CD8-positive, alpha-beta memory T cell (primary cell): Measurements from ENCODE around the gene CAPN15. TPM values are rescaled to one million over a fixed set of nuclear protein-coding genes. Genes with fewer than 3 reads are reported as not detected.

Experiments
- CTCF ChIA-PET: fragments of 350-600 bp; sonication (Branson Sonifier 250); formaldehyde crosslinking; loops from one replicate; lab custom pipeline; 2021; ENCODE audit warnings: antibody characterized with exemption; lab: Charles Lee
- POLR2A ChIA-PET: fragments of 350-600 bp; sonication (Branson Sonifier 250); formaldehyde crosslinking; loops from one replicate; lab custom pipeline; 2021; ENCODE audit warnings: antibody characterized with exemption; lab: Charles Lee
- DNase-seq, 5 donors: peaks; one replicate each; pipeline versions ENCODE4 v3.0.0 to v3.0.0-alpha.2; 2020 to 2022; ENCODE audit warnings: mixed read lengths in 1 of 5
- H3K27ac ChIP-seq: one replicate; pipeline ENCODE4 v1.7.0; 2013; ENCODE audit warnings: low read depth, mild to moderate bottlenecking, low read length, moderate library complexity
- H3K27me3 ChIP-seq: 2 replicates; pipeline ENCODE4 v1.7.0; 2013; ENCODE audit warnings: low read length, mild to moderate bottlenecking; ENCODE audit not compliant: insufficient read depth, poor library complexity, severe bottlenecking
- H3K36me3 ChIP-seq: 2 replicates; pipeline ENCODE4 v1.7.0; 2013; ENCODE audit warnings: mild to moderate bottlenecking, low read length, moderate library complexity; ENCODE audit not compliant: insufficient read depth
- H3K4me1 ChIP-seq: 2 replicates; pipeline ENCODE4 v1.7.0; 2013; ENCODE audit warnings: mild to moderate bottlenecking, low read length, moderate library complexity; ENCODE audit not compliant: insufficient read depth
- H3K4me3 ChIP-seq: 2 replicates; pipeline ENCODE4 v1.7.0; 2013; ENCODE audit warnings: mild to moderate bottlenecking, low read length
- H3K9me3 ChIP-seq: 2 replicates; pipeline ENCODE4 v1.7.0; 2013; ENCODE audit warnings: mild to moderate bottlenecking, low read length
- H3K27ac Mint-ChIP-seq, 8 donors: one replicate each; pipeline ENCODE4 v1.8.0; 2020 to 2021; ENCODE audit warnings: mixed read lengths in 8 of 8, mild to moderate bottlenecking in 6 of 8, inconsistent platforms in 3 of 8, moderate library complexity in 3 of 8
- H3K27me3 Mint-ChIP-seq, 2 donors: one replicate each; pipeline ENCODE4 v1.8.0; 2020 to 2021; ENCODE audit warnings: mixed read lengths in 2 of 2, mild to moderate bottlenecking in 1 of 2, moderate library complexity in 1 of 2
- H3K36me3 Mint-ChIP-seq, 3 donors: one replicate each; pipeline ENCODE4 v1.8.0; 2020 to 2021; ENCODE audit warnings: mixed read lengths in 3 of 3, inconsistent platforms in 1 of 3, mild to moderate bottlenecking in 1 of 3
- H3K4me1 Mint-ChIP-seq, 3 donors: one replicate each; pipeline ENCODE4 v1.8.0; 2020 to 2021; ENCODE audit warnings: mixed read lengths in 3 of 3, inconsistent platforms in 1 of 3, mild to moderate bottlenecking in 1 of 3
- H3K4me3 Mint-ChIP-seq, 7 donors: one replicate each; pipeline ENCODE4 v1.8.0; 2020 to 2021; ENCODE audit warnings: mixed read lengths in 7 of 7, mild to moderate bottlenecking in 6 of 7, moderate library complexity in 4 of 7, inconsistent platforms in 2 of 7
- H3K9me3 Mint-ChIP-seq, 5 donors: one replicate each; pipeline ENCODE4 v1.8.0; 2020 to 2022; ENCODE audit warnings: mixed read lengths in 5 of 5, mild to moderate bottlenecking in 3 of 5, moderate library complexity in 2 of 5, inconsistent platforms in 1 of 5
- polyA plus RNA-seq: library from polyadenylated mRNA; unstranded; fragments of 300-500 nt; fragmentation: Illumina TruSeq; gene quantifications from one replicate; pipeline ENCODE4 v1.2.3, GENCODE V29; 2021
- total RNA-seq, 2 experiments: library from RNA; stranded (reverse); gene quantifications; one replicate each; pipeline ENCODE4 v1.2.3, GENCODE V29; 2021

Gene CAPN15
- total and polyA plus RNA-seq, 3 experiments from 2014 or later: 15.5 to 98.6 (median 91.9) TPM

DNA sequence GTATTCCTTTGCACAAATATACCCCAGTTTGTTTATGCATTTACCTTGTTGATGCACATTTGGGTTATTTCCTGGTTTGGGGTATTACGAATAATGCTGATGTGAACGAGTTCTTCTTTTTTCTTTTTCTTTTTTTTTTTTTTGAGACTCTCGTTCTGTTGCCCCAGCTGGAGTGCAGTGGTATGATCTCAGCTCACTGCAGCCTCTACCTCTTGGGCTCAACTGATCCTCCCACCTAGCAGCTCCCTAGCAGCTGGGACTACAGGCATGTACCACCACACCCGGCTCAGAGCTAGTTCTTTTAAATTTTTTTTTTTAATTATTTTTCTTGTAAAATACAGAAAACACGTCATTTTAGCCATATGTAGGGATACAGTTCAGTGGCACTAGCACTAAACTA is 76.4 kb downstream of the CAPN15 start:
- peaks cover 0 to 1% of the 10 kb centered on the region in 2 donors for H3K27me3 Mint-ChIP-seq
- CTCF ChIA-PET: no interaction called here
- peak overlapping the region in 1 of 8 donors; percentile 53 for H3K27ac Mint-ChIP-seq
- H3K4me3 ChIP-seq: no peak overlapping the region
- H3K27ac ChIP-seq: no peak overlapping the region
- H3K27me3 ChIP-seq: no peaks in the 10 kb centered on the region
- POLR2A ChIA-PET: no interaction called here
- H3K36me3 ChIP-seq: no peaks in the 10 kb centered on the region
- H3K4me1 ChIP-seq: no peaks in the 10 kb centered on the region
- H3K4me1 Mint-ChIP-seq: peaks cover 11 to 15% (median 14%) of the 10 kb centered on the region in 3 donors
- H3K9me3 Mint-ChIP-seq: no peaks in the 10 kb centered on the region
- peak overlapping the region in 1 of 7 donors; percentile 65 for H3K4me3 Mint-ChIP-seq
- H3K36me3 Mint-ChIP-seq: peaks cover 0 to 2% (median 0%) of the 10 kb centered on the region in 3 donors
- H3K9me3 ChIP-seq: no peaks in the 10 kb centered on the region
- DNase-seq: no peak

Other genes starting within 250 kb of the CAPN15 start
- gene ARHGDIG, start 247.1 kb upstream of the CAPN15 start, total RNA-seq: not detected
- gene ARHGDIG, start 247.1 kb upstream of the CAPN15 start, polyA plus RNA-seq: not detected
- not detected for gene PDIA2, start 244.5 kb upstream of the CAPN15 start, total RNA-seq
- gene PDIA2, start 244.5 kb upstream of the CAPN15 start, polyA plus RNA-seq: not detected
- gene AXIN1, start 175.0 kb upstream of the CAPN15 start, total RNA-seq: 10 to 100 TPM; 24.7 to 26.3 TPM
- gene AXIN1, start 175.0 kb upstream of the CAPN15 start, polyA plus RNA-seq: 6.9 TPM
- 10 to 100 TPM; 90.2 to 98.0 TPM for gene MRPL28, start 157.2 kb upstream of the CAPN15 start, total RNA-seq
- gene MRPL28, start 157.2 kb upstream of the CAPN15 start, polyA plus RNA-seq: 67.8 TPM
- gene PGAP6, start 145.7 kb upstream of the CAPN15 start, total RNA-seq: 10 to 100 TPM; 36.1 to 36.2 TPM
- gene PGAP6, start 145.7 kb upstream of the CAPN15 start, polyA plus RNA-seq: 23.1 TPM
- 10 to 100 TPM; 14.1 to 15.4 TPM for gene NME4, start 130.5 kb upstream of the CAPN15 start, total RNA-seq
- gene NME4, start 130.5 kb upstream of the CAPN15 start, polyA plus RNA-seq: 49.9 TPM
- gene DECR2, start 125.8 kb upstream of the CAPN15 start, total RNA-seq: 1 to 10 TPM; 6.8 to 7.9 TPM
- gene DECR2, start 125.8 kb upstream of the CAPN15 start, polyA plus RNA-seq: 3.9 TPM
- gene RAB11FIP3, start 102.1 kb upstream of the CAPN15 start, total RNA-seq: 10 to 100 TPM; 30.0 to 32.8 TPM
- 4.4 TPM for gene RAB11FIP3, start 102.1 kb upstream of the CAPN15 start, polyA plus RNA-seq
- gene PRR35, start 32.7 kb downstream of the CAPN15 start, total RNA-seq: not detected
- gene PRR35, start 32.7 kb downstream of the CAPN15 start, polyA plus RNA-seq: not detected
- under 1 TPM; 0.55 to 0.59 TPM for gene NHLRC4, start 39.3 kb downstream of the CAPN15 start, total RNA-seq
- 1.6 TPM for gene NHLRC4, start 39.3 kb downstream of the CAPN15 start, polyA plus RNA-seq
- 10 to 100 TPM; 47.4 to 50.1 TPM for gene PIGQ, start 42.3 kb downstream of the CAPN15 start, total RNA-seq
- gene PIGQ, start 42.3 kb downstream of the CAPN15 start, polyA plus RNA-seq: 14.0 TPM
- 10 to 100 TPM; 12.3 to 13.3 TPM for gene RAB40C, start 62.4 kb downstream of the CAPN15 start, total RNA-seq
- 22.8 TPM for gene RAB40C, start 62.4 kb downstream of the CAPN15 start, polyA plus RNA-seq
- under 1 TPM; 0.11 to 0.22 TPM for gene WFIKKN1, start 103.3 kb downstream of the CAPN15 start, total RNA-seq
- 0.09 TPM for gene WFIKKN1, start 103.3 kb downstream of the CAPN15 start, polyA plus RNA-seq
- gene METTL26, start 108.6 kb downstream of the CAPN15 start, total RNA-seq: 100 to 1,000 TPM; 129 TPM
- gene METTL26, start 108.6 kb downstream of the CAPN15 start, polyA plus RNA-seq: 97.4 TPM
- 10 to 100 TPM; 59.3 to 64.8 TPM for gene MCRIP2, start 114.1 kb downstream of the CAPN15 start, total RNA-seq
- gene MCRIP2, start 114.1 kb downstream of the CAPN15 start, polyA plus RNA-seq: 24.9 TPM
- gene WDR90, start 121.7 kb downstream of the CAPN15 start, total RNA-seq: 10 to 100 TPM; 69.6 to 78.4 TPM
- gene WDR90, start 121.7 kb downstream of the CAPN15 start, polyA plus RNA-seq: 1.4 TPM
- gene RHOT2, start 140.4 kb downstream of the CAPN15 start, total RNA-seq: 100 to 1,000 TPM; 140 to 151 TPM
- gene RHOT2, start 140.4 kb downstream of the CAPN15 start, polyA plus RNA-seq: 49.6 TPM
- under 1 TPM; 0.33 to 0.44 TPM for gene RHBDL1, start 148.0 kb downstream of the CAPN15 start, total RNA-seq
- 0.29 TPM for gene RHBDL1, start 148.0 kb downstream of the CAPN15 start, polyA plus RNA-seq
- 100 to 1,000 TPM; 111 to 124 TPM for gene STUB1, start 152.7 kb downstream of the CAPN15 start, total RNA-seq
- gene STUB1, start 152.7 kb downstream of the CAPN15 start, polyA plus RNA-seq: 161 TPM
- 10 to 100 TPM; 53.0 to 55.9 TPM for gene JMJD8, start 156.6 kb downstream of the CAPN15 start, total RNA-seq
- 56.6 TPM for gene JMJD8, start 156.6 kb downstream of the CAPN15 start, polyA plus RNA-seq
- 10 to 100 TPM; 23.9 to 25.2 TPM for gene WDR24, start 162.7 kb downstream of the CAPN15 start, total RNA-seq
- gene WDR24, start 162.7 kb downstream of the CAPN15 start, polyA plus RNA-seq: 15.4 TPM
- gene FBXL16, start 178.1 kb downstream of the CAPN15 start, total RNA-seq: 10 to 100 TPM in 1 of 2 experiments, 1 to 10 TPM in 1; 7.6 to 11.1 TPM
- gene FBXL16, start 178.1 kb downstream of the CAPN15 start, polyA plus RNA-seq: 16.9 TPM
- 10 to 100 TPM; 34.8 to 38.2 TPM for gene METRN, start 187.4 kb downstream of the CAPN15 start, total RNA-seq
- gene METRN, start 187.4 kb downstream of the CAPN15 start, polyA plus RNA-seq: 50.3 TPM
- 10 to 100 TPM; 64.2 to 72.0 TPM for gene ANTKMT, start 193.4 kb downstream of the CAPN15 start, total RNA-seq
- gene ANTKMT, start 193.4 kb downstream of the CAPN15 start, polyA plus RNA-seq: 127 TPM
- 1 to 10 TPM; 9.8 to 9.9 TPM for gene CCDC78, start 198.7 kb downstream of the CAPN15 start, total RNA-seq
- gene CCDC78, start 198.7 kb downstream of the CAPN15 start, polyA plus RNA-seq: 0.53 TPM
- gene HAGHL, start 199.4 kb downstream of the CAPN15 start, total RNA-seq: 10 to 100 TPM; 31.5 to 35.6 TPM
- gene HAGHL, start 199.4 kb downstream of the CAPN15 start, polyA plus RNA-seq: 10.7 TPM
- 10 to 100 TPM; 34.8 to 37.9 TPM for gene CIAO3, start 213.3 kb downstream of the CAPN15 start, total RNA-seq
- gene CIAO3, start 213.3 kb downstream of the CAPN15 start, polyA plus RNA-seq: 23.1 TPM
- not detected for gene MSLN, start 233.0 kb downstream of the CAPN15 start, total RNA-seq
- gene MSLN, start 233.0 kb downstream of the CAPN15 start, polyA plus RNA-seq: not detected